Gastroesophageal sphincter (tissue), 3 donors: Measurements from ENCODE around the gene TSN.

ENCODE experiments used
- CTCF ChIP-seq, 4 experiments: fragments of 200-600 bp in 2 of 4; fragments of 450-650 bp in 2 of 4; sonication (generic) in 1 of 4; IDR thresholded peaks; one replicate each; pipeline ENCODE4 v1.5.1; 2017 to 2019; ENCODE audit warnings: antibody characterized with exemption in 4 of 4, mild to moderate bottlenecking in 2 of 4, moderate library complexity in 2 of 4
- EP300 ChIP-seq: sonication (generic); formaldehyde crosslinking; IDR thresholded peaks from one replicate; pipeline ENCODE4 v1.6.1; 2017; ENCODE audit warnings: antibody characterized with exemption, mild to moderate bottlenecking
- POLR2A ChIP-seq, 2 donors: fragments of 450-650 bp; IDR thresholded peaks; one replicate each; pipeline ENCODE4 v1.6.1; 2017; ENCODE audit warnings: antibody characterized with exemption in 2 of 2, mild to moderate bottlenecking in 2 of 2, moderate library complexity in 1 of 2

- TF ChIP-seq CTCF (IDR thresholded peaks at IDR 0.05) (no peak), POLR2A (IDR thresholded peaks at IDR 0.05) (no peak), EP300 (no peak)
Observed at GRCh38 chr2:121764681-121765228, 9.3 kb downstream of the TSN start.
